HG03457 (cell line): ENCODE results near the gene PEMT.

ENCODE experiments used
- ATAC-seq: cut with Tn5 transposase; IDR thresholded peaks from one replicate; pipeline ENCODE4 v1.9.1; 2021; ENCODE audit warnings: moderate number of reproducible peaks; ENCODE audit not compliant: unreplicated experiment

PEMT gene

DNA sequence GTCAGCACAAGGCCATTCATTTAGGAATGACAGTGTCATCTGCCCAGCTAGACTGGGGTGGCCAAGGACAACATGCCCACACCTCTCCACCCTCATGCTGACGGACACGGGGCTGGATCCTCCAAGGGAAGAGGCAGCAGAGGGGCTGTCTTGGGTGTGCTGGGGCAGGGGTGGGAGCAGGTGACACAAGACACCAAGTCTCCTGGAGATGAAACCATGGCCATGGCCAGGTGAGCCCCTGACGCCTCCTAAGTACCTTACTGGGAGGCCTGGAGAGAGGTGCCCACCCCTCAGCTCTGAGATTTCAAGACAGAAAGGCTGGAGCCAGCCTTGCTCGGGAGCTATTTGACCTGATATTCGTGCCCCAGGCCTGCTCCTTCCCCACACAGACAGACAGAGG lies 86.4 kb downstream of the PEMT start:
- no peak for ATAC-seq

GRCh38 chr17:17504341-17505140 lies 87.0 kb downstream of the PEMT start:
- ATAC-seq, result no peak

DNA sequence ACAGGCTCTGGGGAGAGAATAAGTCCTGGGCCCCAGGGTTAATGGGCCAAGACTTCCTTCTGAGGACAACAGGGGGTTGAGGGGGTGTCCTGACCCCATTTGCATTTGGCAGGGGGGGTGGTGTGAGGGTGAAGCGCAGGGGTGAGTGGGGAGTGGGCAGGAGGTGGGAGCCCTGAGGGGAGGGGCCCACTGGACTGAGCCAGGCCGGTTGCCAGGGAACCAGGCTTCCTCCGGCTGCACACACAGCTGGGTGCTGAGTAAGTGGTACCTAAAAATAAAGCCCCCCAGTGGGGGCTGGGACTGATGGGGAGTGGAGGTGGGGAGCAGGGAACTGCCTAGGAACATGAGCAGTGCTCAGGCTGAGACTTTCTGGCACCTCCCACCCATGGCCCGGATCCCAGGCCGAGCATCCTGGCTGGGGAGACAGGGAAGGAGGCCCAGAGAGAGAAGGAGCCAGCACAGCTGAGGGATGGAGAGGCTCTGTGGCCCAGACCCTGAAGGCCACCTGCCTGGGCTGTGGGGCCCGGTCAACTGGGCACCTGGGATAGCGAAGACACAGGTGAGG lies 87.9 kb downstream of the PEMT start:
- ATAC-seq, result no peak

GRCh38 chr17:17502741-17503565 lies 88.6 kb downstream of the PEMT start:
- ATAC-seq, result no peak

DNA sequence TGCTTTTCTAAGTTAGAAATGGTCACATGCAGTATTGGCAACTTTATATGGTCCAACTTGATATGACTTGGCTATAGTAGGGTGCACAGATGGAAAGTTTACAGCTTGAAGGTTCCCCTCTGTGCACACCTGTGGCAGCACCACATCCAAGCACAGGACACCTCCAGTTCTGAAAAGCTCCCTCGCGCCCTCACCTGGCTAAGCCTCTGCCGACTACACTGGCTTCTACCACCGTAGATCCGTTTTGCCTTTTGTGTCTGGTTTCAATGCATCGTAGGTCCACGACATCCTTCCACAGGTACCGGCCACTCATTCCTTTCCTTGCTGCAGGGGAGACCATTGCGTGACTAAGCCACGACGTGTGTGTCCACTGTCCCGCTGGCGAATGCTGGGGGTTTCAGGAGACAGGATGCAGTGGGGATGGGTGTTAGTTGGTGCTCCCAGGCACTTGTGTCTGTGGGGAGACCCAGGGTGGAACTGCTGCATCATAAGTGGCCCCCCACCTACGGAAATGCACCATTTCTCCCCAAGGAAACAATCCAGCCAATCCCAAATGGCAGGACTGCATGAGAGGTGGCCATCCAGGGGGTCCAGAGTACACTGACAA lies 90.4 kb downstream of the PEMT start:
- no peak for ATAC-seq

- no peak for ATAC-seq
These were observed 91.9 kb downstream of the PEMT start for GRCh38 chr17:17499402-17500145.

DNA sequence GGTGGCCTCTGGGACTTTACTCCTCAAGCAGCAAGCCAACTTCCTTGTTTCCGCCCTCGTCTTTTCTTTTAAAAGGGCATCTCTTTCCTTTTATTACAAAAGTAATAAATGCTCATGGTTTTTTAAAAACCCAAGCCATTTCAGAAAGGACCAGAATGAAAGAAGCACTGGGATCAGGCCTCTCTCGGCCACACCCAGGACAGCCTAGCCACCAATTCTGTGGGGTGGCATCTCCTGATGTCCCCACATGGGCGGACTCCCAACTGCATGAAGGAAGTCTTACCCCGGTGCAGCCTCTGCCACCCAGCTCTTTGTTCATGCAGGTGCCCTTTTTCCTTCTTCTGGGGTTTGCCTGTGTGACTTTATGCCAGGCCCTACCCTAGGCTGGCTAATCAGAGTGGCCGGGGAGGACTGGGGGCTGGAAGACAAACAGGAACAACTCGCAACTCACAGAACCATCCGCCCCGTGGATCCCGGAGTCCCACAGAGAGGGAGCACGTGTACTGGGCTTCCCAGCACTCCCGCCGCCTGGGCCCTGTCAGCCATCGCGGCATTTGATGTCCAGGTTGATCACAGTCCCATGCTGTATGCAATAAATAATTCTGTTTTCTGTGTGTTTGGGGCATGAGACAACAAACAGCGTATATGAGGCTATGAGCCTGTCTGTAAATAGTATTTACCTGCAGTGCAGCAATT lies 92.8 kb downstream of the PEMT start:
- ATAC-seq, result no peak

DNA sequence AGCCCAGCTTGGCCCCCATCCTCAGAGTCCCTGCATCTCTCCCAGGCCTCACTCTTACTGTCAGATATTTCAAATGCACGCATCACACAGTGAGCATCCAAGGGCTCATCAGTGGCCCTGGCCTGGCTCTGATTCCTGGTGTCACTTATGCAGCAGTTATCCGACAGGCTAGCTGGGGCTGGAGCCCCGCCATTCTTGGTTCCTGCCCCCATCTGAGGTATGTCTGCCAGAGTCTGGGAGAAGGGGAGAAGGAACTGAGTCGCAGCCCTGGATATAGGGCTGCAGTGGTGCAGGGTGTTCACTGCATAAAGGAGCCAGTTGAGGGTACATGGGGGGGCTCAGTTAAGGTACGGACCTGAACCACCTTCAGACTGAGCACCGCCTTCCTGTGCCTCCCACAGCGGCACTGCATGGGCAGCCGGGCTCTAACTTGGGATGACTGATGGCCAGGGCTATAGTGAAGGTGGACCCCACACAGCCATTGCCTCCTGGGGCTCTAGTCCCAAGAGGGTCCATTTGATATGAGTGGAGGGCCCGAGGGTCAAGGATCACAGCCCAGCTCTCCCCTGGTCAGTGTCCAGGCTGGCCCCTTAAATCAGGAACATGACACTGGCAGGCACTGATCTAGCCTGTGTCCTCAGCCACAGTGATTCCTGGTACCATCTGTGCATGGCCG lies 93.5 kb downstream of the PEMT start:
- no peak for ATAC-seq

DNA sequence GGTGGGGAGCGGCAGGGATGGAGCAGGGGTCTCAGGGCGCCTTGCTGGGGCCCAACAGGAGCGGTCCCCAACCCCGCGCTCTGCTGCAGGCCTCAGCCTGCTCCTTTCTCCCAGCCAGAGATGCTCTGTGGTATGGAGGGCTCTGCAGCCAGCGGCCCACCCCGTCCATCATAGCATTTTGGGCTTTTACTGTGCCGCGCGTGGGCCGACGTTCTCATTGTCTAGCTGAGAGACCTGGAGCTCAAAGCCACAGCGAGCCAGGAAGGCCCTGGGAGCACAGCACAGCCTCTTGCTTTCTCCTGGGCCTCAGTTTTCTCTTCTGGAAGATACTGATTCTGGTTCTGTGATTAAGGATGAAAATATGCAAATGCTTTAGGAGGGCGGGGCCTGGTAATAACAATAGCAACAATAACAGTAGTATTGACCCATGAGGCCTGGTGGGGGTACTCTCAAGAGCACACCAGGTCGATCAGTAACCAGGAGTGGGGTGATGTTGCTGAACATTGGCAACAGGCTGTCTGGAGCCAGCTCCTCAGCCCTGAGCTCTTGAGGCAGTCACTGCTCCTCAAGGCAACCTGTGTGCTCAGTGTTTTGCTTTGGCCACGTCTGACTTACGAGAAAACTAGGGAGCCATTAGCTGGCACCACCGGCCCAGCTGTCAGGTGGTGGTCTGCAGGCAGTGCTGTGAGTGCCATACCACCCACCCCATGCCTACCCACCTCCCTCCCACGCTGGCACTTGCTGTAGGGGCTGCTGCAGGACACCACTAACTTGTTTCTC lies 94.3 kb downstream of the PEMT start:
- ATAC-seq, result no peak

- no peak for ATAC-seq
These were observed 95.1 kb downstream of the PEMT start, which contains the start of gene RASD1 for GRCh38 chr17:17496189-17497064. Gene RASD1, minus strand, starts transcription at chr17:17496395. Its CDS starts 214 bp downstream, at chr17:17496181.

GRCh38 chr17:17495536-17496188 lies 95.8 kb downstream of the PEMT start:
- ATAC-seq, result no peak

DNA sequence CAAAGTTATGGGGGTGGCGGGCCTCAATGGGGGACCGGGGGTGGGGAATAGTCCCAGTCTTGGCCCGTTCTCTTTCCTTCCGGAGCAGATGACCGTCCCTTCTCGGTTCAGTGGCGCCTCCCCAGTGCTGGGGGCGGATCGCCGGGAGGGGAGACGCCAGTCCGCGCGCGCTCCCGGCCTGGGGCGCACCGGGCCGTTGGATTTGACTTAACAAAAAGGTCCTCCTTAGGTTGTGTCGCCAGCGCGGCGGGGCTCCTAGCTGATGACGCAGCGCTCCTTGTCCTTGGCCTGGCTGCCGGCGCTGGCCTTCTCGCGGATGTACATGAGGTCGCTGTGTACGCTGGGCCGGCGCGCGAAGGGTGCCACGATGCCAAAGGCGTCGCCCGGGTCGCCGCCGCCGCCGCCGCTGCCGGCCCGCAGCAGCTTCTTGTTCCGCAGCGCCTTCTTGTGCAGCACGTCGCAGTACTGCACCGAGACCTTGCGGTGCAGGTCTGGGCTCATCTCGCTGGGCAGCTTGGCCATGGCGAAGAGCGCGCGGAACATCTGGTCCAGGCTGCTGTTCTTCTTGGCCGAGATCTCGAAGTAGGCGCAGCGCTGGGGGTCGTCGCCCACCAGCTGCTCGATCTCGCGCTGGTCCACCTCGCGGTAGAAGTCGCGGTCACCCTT lies 96.5 kb downstream of the PEMT start:
- no peak for ATAC-seq

DNA sequence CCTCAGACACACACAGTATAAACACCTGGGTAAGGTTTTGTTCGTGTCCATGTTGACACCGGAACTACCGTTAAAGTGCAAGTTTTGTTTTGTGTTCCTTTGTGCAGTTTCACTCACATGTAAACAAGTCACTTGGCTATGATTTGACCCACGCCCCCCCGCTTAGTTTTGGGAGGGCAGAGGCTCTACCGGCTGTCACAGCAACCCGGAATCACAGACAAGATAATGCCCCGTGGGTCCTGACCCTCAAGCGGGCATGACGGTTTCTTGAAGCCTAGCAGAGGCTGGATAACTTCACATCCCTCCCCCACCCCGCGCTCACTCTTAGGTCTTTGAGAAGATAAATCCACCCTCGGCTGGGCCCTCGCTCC lies 97.0 kb downstream of the PEMT start:
- ATAC-seq, result no peak

- no peak for ATAC-seq
These were observed 97.5 kb downstream of the PEMT start for GRCh38 chr17:17493986-17494466.

- ATAC-seq, result no peak
These were observed 98.1 kb downstream of the PEMT start for GRCh38 chr17:17493249-17493985.

- no peak for ATAC-seq
These were observed 98.9 kb downstream of the PEMT start for GRCh38 chr17:17492571-17492970.
